HG02885 (cell line): ENCODE data around the gene CLCN7.

Experiments
- ATAC-seq: cut with Tn5 transposase; IDR thresholded peaks from one replicate; pipeline ENCODE4 v1.9.1; 2021; ENCODE audit warnings: mild to moderate bottlenecking; ENCODE audit not compliant: unreplicated experiment, poor library complexity

The CLCN7 gene, protein sequence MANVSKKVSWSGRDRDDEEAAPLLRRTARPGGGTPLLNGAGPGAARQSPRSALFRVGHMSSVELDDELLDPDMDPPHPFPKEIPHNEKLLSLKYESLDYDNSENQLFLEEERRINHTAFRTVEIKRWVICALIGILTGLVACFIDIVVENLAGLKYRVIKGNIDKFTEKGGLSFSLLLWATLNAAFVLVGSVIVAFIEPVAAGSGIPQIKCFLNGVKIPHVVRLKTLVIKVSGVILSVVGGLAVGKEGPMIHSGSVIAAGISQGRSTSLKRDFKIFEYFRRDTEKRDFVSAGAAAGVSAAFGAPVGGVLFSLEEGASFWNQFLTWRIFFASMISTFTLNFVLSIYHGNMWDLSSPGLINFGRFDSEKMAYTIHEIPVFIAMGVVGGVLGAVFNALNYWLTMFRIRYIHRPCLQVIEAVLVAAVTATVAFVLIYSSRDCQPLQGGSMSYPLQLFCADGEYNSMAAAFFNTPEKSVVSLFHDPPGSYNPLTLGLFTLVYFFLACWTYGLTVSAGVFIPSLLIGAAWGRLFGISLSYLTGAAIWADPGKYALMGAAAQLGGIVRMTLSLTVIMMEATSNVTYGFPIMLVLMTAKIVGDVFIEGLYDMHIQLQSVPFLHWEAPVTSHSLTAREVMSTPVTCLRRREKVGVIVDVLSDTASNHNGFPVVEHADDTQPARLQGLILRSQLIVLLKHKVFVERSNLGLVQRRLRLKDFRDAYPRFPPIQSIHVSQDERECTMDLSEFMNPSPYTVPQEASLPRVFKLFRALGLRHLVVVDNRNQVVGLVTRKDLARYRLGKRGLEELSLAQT

DNA sequence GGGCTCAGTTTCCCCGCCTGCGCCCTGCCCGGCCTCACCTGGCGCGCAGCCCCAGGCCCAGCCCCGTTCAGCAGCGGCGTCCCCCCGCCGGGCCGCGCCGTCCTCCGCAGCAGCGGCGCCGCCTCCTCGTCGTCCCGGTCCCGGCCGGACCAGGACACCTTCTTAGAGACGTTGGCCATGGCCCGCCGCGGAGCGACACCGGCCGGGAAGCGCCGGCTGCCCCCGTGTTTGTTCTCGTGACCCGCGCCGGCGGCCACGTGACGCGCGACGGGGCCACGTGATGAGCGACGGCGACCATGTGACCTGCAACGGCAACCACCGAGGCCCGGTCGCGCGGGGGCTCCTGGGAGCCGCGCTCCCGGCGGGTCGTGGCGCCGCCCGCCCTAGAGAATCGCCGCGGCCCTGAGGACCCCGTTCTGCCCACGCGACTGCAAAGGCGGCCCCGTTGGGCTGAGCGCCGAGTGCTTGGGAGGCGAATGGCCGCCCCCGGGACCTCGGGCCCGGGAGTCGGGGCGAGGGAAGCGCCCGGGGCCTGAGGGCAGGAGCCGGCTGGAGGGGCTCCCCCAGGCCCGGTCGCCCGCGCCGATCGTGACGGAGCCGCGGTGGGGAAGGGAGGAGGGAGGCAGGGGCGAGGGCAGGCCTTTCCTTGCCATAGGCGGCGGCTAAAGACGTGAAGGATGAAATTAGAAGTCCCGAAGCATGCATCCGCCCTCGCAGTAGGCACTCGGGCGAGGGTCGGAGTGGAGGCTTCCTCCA is at the start of gene CLCN7:
Gene CLCN7 (minus strand): TSS at position 233 of the 756 bp plus-strand sequence. CDS start 54 bp downstream, at position 179.
- ATAC-seq, result peak; percentile 87

DNA sequence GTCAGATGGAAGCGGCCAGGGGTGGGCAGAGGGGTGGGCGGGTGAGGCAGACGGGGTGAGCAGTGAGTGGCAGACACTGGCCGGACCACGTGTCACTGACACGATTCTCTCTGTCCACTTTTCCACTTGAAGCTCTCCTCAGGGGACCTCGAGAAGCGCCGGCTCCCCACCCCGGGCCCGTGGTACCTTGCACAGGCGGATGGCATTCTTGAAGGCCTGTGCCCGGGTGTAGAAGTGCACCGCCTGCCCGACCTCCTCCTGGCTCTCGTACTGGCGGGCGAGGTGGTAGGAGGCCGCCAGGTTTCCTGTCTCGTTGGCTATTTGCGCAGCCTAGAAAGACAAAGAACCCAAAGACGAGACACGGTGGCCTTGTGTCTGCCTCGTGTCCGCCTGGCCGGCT is 49.5 kb upstream of the CLCN7 start:
- no peak for ATAC-seq

DNA sequence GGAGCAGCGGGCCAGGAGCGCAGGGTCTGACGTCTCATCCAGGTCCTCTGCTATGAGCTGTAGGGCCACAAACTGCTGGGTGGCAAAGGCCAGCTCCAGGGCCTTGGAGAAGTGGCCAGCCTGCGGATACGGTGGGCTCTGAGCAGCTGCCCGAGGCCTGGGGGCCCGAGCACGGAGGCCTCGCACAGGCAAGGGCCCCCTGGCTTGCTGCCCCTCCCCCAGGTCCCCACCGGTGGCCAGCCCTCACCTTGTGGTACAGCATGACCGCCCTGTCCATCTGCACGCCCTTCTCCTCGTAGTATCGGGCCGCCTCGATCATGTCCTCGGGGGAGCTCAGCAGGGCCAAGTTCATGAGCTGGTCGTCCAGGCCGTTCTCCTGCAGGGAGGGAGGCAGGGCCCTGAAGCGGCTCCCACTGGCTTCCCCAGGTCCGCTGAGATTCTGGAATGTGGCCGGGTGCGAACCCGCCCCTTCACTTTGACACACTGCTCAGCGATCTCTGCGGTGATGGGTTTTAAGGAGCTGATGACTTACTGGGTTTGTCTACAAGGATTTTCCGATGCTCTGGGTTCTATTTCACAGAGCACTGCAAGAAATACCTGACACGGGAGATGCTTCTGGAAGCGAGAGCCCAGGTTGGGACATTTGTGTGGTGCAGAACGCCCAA is 48.9 kb upstream of the CLCN7 start:
- ATAC-seq, result no peak

DNA sequence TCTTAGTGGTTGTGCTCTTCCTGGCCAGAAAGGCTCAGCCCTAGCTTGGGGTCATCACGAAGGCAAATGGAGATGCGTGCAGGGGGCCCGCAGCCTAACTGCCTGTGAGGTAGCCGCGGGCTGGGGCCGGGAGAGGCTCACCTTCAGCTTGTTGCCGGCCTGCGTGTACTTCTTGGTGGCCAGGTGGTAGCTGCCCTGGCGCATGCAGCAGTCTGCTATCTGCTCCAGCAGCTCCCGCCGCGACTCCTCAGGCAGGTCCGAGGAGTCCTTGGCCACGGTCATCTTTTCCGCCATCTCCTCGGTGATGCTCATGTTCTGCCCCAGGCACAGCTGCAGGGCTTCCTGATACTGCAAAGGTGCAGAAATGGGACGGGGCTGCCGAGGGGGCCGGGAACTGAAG is 45.6 kb upstream of the CLCN7 start:
- ATAC-seq, result no peak

DNA sequence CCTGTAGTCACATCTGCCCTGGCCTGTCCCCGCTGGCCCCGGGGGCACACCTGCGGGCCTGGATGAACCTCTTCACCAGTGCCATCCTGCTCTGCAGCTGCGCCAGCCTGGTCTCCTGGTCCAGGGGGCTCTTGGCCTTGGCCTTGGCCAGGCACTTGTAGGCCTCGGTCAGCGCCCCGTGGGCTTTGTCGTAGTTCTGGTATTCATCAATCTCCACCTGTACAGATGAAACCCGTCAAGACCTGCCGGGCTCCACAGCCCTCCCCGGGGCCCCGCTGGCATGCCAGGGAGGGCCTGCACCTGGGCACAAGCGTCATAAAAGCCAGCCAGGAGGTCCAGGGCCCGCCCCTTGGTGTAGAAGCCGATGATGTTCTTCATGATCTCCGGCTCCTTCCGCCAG is 45.0 kb upstream of the CLCN7 start:
- ATAC-seq, result no peak

DNA sequence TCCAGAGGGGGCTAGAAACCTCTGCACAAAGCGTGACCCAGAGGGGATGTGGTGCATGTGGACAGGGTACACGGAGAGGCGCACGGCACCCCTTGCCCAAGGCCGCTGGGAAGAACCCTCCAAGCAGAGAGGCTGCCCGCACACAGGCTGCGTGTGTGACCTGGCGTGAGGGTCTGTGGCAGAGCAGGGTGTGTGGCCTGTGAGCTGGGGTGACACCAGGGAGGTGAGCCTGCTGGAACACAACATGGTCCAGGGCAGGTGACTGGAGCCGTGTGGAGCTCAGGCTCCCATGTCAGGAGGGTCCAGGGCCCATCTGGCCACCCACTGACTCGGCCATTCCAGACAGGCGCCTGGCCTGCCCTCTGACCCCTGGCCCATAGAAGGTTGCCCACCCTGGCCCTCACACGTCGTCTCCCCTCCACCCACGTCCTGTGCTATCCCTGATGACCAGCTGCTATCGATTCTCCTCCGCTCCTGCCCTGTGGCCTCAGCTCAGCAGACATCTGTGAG is 43.9 kb upstream of the CLCN7 start:
- no peak for ATAC-seq

DNA sequence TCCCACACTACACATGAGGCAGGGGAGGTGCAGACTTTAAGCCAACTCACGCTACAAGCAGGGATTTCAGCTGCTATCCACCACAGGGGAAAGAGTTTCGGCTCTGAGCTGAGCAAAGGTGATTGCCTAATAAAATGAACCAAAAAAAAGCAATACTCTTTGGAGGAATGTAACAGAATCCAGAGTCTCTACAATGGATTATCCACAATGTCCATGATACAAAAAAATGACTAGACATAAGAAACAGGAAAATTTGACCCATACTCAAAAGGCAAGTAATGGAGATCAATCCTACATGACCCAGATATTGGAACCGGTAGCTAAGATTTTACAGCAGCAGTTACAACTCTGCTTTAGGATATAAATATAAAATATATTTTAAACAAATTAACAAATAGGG is 39.7 kb upstream of the CLCN7 start:
- ATAC-seq, result no peak

DNA sequence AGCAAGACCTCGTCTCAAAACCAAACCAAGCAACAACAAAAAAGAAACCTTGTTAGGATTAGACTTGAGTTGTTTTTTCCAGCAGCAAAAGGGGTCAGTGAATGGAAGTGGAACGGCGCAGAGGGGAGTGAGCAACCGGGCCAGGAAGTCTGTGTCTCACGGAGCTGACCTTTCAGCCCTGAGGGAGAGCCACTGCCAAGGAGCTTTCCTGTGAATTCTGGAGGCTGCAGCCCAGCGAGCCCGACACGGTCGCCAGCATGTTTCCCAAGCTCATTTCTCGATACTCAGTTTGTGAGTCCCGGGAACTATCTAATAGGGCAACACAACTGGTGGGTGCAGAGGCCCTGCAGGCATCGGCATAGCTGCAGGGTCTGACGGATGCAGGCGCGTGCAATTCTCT is 37.9 kb upstream of the CLCN7 start:
- ATAC-seq, result no peak

DNA sequence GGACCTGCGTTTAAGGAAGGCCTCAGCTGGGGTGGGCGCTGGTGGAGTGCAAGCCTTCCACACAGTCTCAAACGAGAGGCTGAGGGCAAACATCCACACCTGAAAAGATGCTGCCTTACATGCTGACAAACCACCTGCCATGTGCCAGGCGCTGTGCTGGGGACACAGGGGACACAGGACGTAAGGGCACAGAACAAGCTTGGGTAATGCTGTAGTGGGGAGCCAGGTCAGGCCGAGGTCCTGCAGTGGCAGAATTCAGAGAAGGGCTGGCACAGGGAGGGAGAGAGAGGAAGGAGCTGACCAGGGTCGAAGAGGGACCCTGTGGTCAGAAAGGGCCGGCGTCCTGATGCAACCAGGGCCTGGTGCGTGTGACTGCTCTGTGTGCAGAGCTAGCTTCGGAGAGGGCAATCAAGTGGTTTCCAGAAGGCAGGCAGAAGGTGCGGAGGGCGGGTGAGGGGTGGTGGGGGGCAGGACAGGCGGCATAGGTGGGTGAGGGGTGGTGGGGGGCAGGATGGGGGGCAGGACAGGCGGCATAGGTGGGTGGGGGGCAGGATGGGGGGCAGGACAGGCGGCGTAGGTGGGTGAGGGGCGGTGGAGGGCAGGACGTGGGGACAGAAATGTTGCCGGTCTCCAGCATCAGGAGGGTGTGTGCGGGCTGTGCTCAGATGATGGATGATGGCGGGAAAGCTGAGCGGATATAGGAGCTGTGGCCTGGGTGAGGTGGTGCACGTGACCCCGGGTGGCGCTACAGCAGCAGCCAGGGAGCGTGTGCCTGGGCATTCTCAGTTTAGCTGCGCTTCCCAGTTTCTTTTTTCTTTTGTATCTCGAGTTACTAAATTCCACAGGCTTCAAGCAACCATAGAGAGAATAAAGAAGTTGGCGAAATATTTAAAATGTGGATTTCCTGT is 37.1 kb upstream of the CLCN7 start:
- no peak for ATAC-seq

DNA sequence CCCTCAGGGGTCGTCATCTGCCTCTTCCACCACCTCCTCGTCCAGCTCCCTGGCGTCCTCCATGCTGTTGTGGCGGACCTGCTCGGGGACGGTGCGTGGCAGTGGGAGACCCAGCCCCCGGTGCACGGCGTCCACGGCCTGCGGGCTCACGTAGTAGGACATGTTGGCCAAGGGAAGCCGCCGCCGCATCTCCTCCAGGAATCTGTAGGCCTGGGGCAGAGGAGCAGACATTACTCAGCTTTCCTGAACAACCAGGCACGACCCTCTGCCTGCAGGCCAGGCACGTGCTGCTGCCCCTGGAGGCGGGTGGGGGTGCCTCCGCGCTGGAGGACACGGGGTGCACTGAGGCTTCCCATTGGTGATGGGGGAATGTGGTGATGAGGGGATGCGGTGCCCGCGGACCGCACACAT is 36.1 kb upstream of the CLCN7 start:
- no peak for ATAC-seq

DNA sequence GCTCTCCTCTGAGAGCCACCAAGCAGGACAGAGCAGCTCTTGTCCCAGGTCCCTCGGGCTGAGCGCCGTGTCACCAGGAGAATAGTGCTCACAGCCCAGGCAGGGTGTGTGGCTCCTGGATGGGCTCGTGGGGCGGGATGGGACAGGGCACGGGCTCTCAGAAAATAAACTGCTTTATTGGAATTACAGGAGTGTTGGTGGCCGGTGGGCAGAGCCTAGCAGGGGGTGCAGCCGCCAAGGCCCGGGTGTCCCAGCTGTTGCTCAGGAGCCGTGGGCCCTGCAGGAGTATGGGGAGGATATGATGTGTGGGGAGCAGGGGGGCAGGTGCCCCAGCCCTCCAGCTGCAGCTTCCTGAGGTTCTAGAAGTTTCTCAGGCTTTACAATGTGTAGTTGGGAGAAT is 35.4 kb upstream of the CLCN7 start:
- ATAC-seq, result no peak

DNA sequence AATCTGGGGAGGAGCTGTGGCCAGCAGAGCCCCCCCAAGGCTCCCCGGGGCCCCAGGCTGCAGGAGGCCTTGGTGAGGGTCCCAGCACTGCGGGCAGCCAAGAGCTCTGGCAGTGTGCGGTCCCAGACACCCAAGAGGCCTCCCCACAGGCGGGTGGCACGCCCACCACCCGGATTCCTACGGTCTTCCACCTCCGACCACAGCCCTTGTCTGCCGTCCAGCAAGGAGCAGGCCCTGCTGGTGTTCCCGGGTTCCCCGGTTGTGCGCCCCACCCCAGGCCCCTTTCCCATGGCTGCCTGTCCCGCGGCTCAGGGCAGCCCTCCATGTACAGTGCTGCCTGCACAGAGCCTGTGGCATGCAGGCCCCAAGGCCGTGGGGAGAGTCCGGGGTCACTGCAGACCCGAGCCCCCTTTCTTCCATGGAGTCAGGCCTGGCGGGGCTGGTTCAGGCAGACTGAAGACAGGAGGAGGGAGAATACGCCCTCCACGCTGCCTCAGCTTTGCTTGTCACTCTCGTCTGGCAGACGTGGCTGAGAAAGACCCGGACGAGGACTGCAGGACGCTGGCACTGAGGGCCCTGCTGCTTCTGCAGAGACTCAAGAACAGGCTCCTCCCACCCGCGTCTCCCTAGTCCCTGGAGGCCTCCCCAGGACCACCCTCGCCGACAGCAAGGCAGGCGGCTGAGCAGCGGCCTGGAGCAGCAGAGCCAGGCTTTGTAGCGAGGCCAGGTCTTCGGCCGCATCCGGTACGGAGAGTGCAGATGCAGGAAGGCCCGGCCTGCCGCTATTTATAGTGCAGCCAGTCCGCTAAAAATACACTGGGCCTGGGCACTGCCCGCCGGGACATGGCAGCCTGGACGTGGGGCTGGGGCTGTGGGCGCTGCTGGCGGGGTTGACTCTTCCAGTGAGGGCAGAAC is 34.7 kb upstream of the CLCN7 start:
- no peak for ATAC-seq

DNA sequence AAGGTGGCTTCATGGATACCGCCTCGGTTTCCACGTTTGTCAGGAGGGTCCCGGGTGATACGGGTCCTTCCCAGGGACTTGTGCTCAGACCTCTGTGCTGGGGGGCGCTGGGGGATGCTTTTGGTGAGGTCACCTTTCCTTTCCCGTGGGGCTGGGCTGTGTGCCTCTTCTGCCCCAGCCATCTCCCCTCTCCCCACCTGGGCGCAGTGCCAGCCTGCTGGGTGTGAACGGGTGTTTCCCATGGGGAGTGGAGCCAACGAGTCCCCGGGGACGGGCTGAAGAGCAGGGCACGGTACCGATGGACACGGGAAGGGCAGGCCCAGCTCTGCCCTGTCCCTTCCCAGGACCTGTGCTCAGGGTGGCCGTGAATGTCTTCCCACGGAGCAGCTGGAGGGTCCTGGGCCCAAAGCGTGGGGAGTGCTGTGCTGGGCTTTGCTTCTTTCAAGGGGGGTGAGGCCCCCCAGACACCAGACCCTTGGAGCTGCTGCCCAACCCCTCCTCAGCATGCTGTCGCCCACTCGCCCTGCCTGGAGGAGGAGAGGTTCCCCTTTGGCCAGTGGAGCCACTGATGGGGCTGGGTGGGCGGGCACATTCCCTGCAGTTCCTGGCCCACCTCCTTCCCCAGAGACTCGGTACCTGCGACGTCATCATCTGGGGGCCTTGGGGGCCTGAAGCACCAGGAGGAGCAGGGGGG is 33.8 kb upstream of the CLCN7 start:
- no peak for ATAC-seq

DNA sequence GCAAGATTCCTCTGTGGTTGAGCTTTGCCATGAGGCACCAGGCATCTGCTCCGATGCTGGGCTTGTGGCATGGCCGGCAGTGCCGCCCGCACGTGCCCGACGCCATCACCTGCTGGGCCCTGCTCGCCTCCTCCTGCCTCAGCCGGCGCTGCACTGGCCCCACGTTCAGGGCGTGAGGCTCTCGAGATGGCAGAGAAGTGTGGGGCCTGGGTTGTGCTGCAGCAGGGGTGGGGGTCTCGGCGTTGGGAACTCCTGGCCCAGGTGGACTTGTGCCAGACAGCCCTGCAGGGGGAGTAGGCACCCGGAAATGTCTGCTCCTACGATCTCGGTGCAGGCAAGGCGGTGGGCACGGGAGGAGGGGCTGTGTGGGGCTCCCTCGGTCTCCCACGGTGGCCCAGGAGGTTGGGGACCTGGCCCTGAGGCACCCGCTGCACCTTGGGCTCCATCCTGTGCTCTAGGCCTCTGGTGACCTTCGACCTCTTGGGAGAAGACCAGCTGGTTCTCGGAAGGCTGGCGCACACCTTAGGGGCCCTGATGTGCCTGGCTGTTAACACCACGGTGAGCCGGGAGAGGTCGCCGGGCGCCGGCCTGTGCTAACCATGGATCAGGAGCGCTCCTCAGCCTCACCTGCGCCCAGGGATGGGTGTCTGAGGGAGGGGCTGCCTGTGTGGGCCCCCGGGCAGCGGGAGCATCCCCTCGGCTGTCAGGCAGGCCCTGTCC is 31.8 kb upstream of the CLCN7 start:
- no peak for ATAC-seq

DNA sequence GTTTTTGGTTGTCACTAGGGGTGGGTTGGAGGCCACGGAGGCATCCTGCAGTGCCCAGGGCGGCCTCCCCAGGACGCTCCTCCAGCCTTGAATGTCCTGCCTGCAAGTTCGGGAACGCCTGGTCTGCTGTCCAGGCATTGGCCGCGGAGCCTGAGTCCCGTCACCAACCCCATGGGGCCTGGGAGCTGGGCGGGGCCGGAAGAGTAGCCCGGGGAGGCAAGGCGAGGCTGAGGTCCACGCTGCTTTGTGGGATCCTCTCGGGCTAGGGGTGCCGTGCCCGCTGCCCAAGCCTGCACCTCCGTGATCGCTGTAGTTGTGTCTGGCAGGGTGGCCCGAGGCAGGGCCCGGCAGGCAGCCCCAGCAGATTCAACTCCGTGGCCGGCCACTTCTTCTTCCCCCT is 31.1 kb upstream of the CLCN7 start:
- ATAC-seq, result no peak

DNA sequence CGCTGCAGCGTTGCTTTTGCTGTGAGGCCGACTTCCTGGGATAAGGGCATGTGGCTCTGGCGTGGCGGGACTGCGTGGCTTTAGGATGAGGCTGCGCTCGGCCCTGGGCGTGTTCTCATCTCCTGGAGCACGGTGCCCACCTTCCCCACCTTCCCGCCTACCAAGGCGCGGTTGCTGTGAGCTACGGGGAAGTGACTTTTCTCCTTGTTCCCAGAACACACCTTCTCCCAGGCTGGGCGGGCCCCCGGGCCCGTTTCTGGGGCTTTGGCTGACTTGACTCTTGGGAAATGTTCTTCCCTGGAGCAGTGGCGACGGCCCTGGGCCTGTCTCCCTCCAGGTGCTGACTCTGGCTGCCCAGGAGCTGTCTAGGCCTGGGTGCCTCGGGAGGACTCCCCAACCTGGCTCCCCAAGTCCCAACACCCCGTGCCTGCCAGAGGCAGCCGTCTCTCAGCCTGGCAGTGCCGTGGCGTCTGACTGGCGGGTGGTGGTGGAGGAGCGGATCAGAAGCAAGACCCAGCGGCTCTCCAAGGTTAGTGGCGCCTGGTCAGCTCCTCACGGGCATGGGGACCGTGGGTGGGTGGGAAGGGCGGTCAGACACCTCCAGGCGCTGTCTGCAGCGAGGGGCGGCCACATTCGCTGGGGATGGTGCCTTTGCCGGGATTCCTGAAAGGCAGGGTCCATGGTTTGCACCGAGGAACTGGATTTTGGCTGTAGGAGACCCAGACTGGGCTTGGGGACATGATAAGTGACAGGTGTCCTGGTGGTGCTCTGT is 30.4 kb upstream of the CLCN7 start:
- ATAC-seq, result no peak
